Lung microvascular endothelial cell (primary cell): Measurements from ENCODE around the gene PTH. TPM values are rescaled to one million over a fixed set of nuclear protein-coding genes. Genes with fewer than 3 reads are reported as not detected.

ENCODE experiments used
- DNase-seq, 2 donors: peaks; one replicate each; pipeline versions ENCODE4 v3.0.0 to v3.0.0-alpha.2; 2010; ENCODE audit warnings: low read depth in 2 of 2
- total RNA-seq: library from RNA; depleted of rRNA; stranded (reverse); fragments of >200 nt; gene quantifications from 2 replicates; pipeline ENCODE4 v1.2.1, GENCODE V29; 2014

PTH gene
- not detected in 2 replicates for total RNA-seq

GRCh38 chr11:13495929-13496328 is at the start of gene PTH:
TSS of gene PTH (minus strand) at chr11:13495997. CDS start at chr11:13492855, 3,142 bp downstream.
- DNase-seq: no peak

DNA sequence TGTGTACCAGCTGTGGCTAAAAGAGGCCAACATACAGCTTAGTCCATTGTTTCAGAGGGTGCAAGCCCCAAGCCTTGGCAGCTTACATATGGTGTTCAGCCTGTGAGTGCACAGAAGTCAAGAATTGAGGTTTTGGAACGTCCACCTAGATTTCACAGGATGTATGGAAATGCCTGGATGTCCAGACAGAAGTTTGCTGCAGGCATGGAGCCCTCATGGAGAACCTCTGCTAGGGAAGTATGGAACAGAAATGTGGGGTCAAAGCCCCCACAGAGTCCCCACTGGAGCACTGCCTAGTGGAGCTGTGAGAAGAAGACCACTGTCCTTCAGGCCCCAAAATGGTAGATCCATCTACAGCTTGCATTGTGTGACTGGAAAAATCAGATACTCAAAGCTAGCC is 42.2 kb upstream of the PTH start:
- DNase-seq: no peak

GRCh38 chr11:13535819-13536218 is 40.0 kb upstream of the PTH start:
- DNase-seq: peak in 1 of 2 donors; percentile 12

GRCh38 chr11:13534358-13534757 is 38.6 kb upstream of the PTH start:
- DNase-seq: no peak

GRCh38 chr11:13525257-13525656 is 29.5 kb upstream of the PTH start:
- DNase-seq: no peak

DNA sequence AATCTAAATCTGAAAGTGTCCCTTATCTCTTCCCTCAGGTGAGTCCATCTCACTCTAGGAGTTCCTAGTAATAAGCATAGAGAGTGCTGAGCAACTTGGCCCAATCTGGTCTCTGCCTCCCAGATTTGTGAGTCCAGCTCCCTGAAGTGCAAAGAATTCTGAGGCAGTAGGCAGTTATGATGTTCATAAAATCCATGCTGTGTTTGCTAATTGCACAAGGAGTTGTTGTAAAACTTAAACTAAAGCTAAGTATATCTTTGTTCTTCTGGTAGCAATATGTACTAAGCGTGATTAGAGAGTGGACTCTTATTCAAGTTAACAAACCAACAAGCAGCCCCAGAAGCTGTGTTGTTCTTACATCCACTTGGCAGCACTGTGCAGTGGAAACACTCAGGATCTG is 7.6 kb upstream of the PTH start:
- DNase-seq: no peak

GRCh38 chr11:13502492-13502891 is 6.7 kb upstream of the PTH start:
- no peak for DNase-seq

DNA sequence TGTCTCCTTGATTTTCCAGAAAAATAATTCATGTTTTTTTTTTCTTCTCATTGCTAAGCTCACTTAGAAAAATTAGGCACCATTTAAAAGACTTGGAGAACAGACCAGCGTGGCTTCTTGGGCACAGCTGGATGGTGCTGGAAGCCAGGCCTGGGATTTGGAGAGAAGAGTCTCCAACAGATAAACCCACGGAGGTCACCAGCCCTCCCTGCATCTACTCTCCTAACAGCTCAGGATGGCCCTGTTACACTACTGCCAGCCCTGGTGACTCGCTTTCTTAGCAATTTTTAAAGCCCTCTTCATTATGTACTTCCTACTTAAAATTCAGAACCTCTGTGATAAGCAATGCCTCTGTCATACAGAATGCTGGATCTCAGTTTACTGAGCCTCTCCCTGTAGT is 1.7 kb downstream of the PTH start:
- DNase-seq: no peak

DNA sequence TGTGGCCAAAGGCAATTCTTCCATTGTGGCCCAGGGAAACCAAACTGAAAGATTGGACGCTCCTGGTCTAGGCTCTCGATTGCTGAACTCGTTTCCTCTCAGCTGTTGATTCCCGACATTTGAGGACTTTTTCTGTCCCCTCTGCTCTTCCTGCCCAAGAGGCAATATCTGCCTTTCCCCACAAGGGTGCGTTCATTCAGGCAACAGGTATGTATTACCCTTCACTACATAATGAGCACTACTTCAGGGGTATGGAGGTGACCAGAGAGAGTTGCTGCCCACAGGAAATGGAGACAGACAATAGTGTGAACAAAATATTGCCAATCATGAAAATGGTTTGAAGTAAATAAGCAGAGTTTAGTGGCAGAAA is 8.2 kb downstream of the PTH start:
- peak in 1 of 2 donors; percentile 45 for DNase-seq

DNA sequence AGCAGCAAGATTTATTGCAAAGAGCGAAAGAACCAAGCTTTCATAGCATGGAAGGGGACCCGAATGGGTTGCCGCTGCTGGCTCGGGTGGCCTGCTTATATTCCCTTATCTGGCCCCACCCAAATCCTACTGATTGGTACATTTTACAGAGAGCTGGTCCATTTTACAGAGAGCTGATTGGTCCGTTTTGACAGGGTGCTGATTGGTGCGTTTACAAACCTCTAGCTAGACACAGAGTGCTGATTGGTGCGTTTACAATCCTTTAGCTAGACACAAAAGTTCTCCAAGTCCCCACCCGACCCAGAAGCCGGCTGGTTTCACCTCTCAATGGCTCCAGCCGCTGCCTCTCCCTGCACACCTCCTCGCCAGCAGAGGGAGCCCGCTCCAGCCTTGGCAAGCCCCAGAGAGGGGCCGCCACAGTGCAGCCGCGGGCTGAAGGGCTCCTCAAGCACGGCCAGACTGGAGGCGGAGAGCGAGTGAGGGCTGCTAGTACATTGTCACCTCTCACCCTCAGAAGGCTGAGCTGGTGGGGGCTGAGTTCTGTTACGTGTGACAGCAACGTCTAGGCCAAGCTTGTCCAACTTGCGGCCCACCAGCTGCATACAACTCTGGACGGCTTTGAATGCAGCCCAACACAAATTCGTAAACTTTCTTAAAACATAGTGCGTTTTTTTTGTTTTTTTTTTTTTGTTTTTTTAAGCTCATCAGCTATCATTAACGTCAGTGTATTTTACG is 8.7 kb downstream of the PTH start:
- peak in 1 of 2 donors; percentile 55 for DNase-seq

- no peak for DNase-seq
These were observed 15.6 kb downstream of the PTH start for GRCh38 chr11:13480198-13480597.

GRCh38 chr11:13479688-13480087 is 16.1 kb downstream of the PTH start:
- no peak for DNase-seq

DNA sequence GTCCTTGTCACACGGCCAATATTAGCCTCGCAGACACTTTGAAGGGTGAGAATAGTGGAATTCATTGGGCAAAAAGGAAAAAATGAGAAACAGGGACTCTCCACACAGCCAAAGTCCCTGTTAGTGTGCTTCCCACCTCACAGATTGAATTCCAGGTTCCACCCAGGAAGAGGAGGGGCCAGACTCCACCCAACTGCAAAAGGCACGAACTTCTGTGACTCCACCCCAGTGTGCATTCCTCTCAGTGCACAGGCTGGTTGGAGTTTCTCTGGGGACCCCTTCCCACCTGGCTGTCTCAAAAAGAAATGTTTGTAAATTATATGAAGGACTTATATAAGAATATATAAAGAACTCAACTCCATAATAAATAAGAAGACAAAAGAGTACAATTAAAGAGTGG is 20.7 kb downstream of the PTH start:
- DNase-seq: no peak

DNA sequence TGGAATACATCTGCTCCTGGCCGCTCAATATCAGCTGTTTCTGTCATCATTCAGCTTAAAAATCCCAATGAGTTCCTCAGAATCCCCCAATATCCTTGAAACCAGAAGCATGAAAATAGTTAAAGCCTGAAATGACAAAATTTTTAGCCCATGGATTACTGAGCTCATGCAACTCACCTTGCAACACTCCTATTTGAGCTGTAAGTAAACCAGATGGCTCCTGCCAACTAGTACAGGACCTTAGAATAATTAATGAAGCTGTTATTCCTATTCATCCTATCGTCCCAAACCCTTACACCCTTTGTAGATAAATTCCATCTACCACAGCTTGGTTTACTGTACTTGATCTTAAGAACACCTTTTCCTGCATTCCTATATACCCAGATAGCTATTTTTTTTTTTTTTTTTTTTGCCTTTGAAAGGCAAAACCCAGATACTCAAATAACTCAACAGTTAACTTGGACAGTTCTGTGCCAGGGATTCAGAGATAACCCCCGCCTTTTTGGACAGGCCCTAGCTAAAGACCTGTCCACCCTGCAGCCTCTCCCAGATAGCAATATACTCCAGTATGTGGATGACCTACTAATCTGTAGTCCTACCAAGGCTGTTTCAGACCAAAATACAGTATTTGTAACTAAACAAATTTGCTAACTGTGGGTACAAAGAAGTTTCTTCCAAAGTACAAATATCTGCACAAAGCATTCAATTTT is 22.6 kb downstream of the PTH start:
- no peak for DNase-seq

DNA sequence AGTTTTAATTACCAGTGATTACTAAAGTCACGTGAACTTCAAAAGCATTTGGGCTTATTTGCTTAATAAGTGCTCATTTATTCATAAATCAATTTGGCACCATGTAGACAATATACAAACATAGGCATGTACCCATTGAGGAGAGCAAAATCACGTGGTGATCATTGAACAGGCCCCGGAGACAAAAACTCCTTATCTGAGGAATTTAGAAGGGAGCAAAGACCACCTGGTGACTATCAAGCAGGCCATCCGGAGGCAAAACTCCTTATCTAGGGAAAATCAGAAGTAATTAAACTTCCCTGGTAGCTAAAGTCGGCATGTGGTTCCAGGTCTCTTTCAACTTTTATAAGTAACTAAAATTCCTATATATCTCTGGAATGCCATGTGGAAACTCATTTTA is 27.0 kb downstream of the PTH start:
- DNase-seq: no peak

GRCh38 chr11:13465909-13466371 is 29.9 kb downstream of the PTH start:
- peak; percentile 65 to 66 for DNase-seq

DNA sequence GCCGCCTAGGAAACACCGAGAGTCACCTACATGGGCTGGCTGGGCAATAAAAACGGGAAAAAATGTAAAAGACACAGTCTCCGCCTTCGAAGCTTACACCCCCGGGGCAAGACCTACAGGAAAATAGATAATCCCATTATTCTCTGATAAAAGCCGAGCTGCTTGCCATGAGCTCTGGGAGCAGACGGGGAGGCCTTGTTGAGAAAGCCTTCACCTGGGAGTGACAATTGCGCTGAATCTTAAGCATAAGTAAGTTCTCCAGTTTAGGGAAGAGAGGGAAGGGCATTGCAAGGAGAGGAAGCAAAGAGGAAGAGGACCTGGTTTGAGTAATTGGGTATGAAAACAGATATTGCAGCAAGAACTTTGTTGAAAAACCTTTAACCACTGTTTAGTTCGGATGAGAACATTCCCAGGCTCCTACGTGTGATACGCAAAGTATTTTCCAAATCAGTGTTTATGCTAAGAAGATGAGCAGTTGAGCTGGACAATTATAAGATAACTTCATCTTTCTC is 32.0 kb downstream of the PTH start:
- no peak for DNase-seq

DNA sequence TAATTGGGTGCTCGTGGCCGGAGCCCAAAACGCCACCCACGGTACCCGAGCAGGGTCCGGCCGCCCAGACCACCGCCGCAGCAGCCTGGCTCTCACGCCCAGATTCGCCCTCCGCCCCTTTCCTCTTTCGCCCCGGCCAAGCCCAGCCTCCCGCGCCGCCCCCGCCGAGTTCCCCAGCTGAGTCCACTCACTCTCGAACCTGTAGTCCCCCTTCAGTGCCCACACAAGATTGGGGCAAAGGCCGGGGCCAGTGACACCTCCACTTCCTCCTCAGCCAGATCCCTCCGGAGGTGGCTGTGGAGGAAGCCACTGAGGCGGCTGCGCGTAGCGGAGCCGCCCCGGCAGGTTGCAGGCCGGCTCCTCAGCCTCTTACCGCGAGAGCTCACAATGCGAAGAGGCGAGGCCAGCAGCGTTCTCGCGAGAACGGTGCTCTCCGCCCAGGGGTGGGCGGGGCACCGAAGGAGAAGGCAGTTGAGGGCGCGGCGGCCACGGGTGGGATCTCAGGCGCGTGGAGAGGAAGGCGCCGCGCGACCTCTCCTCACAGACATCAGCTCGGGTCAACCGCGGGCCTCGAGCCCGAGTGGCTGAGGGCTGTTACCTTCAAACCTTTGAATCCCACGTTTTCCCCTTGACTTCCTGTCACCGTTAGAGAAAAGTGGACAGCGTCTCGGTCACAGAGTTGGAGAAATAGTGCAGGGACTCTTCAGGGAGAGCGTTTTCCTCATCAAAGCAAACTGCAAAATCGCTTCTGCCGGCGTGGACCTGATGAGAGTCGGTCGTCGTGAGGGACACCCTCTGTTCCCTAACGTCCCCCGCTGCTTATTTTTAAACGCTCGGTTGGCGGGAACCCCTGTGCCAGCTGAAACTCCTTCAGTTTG is 32.7 kb downstream of the PTH start, which contains the start of gene BTBD10:
Gene BTBD10, minus strand, starts transcription at position 322 of the 878 bp plus-strand sequence. CDS start 18,098 bp downstream, outside the sequence.
- DNase-seq: peak; percentile 95

GRCh38 chr11:13462311-13462900 is 33.4 kb downstream of the PTH start:
- DNase-seq: peak; percentile 50 to 54

DNA sequence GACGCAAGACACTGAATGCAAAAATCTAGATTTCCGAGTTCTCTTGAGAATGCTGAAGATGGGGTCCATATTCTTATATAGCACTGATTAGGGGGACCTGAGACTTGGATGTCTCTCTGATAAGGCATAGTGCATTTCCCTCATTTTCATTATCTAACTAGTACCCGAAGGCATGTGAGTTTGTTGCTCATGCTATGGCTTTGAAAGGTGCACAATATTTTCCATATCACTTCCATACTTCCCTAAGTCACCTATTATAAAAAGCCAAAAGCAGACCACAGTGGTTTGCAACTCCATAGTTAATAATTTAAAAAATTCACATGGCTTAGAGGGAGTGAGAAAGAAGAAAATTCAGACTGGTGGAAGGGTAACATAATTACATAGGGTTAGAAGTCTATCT is 34.5 kb downstream of the PTH start:
- peak in 1 of 2 donors; percentile 66 for DNase-seq

DNA sequence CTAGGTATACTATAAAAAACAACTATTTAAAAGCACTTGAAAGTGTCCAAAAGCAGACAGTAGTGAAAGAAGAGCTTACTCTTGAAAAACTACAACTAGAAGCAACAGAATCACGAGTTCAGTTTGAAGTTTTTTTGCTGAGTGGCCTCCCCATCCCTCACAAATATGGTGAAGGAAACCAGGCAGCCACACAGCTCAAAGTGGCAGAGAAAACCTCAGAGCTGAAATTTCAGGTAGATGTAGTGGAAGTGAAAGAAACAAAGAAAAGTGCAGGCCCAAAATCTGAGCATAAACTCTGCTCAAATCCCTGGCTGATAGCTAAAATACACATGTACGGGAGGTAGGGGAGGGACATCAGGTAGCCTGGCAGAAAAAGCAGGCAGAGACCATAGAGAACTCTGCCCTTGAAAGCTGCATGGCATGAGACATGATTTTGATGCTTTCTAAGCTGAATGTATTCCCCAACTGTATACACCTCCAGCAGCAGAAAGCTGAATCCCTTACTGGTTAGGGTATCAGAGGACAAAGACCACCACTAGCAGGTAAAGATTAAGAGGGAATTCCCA is 44.9 kb downstream of the PTH start:
- DNase-seq: no peak
